Astrocyte of the spinal cord (primary cell): ENCODE data around the gene NR2E3.

ENCODE experiments used
- DNase-seq: peaks from one replicate; pipeline ENCODE4 v3.0.0; 2011; ENCODE audit warnings: low read depth, low spot score
- H3K4me3 ChIP-seq: 2 replicates; pipeline ENCODE4 v1.5.1; 2011; ENCODE audit warnings: low read depth, mild to moderate bottlenecking, low read length, moderate library complexity
- in situ Hi-C: cut with HindIII; loops from 2 replicates; pipeline ENCODE4 v1.10.0; 2017; ENCODE audit warnings: low sequenced_read_pairs
- TF ChIP-seq, protein P1 (sequence below): IDR thresholded peaks from 2 replicates; pipeline ENCODE4 v1.5.1; 2012; ENCODE audit warnings: low read depth, mild to moderate bottlenecking, low read length, inconsistent platforms

NR2E3 gene

DNA sequence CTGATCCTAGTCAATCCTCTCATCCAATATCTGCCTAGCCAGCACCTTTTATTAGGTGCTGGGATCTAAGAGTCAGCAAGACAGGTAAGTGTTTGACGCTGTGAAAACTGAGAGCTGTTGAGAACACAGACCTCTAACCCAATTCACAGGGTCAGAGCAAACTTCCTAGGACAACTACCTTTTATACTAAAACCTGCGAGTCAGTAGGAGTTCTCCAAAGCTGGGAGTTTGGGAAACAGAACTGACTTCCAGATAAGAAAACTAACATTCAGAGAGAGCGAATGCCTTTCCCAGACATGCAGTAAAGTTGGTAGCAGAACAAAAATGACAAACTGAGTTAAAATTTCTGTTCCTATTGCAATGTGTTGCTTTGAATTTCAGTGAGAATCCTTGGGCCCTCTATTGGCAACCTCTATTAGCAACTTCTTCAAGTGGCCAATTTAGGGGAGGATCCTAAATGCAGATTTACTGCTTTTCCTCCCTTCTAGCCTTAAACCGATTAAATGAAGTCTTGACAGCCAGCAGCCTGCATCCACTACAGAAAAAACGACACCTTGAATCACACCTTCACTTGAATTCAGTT, 11.3 kb downstream of the NR2E3 start:
- DNase-seq: no peak
- no peak overlapping the region for H3K4me3 ChIP-seq
- TF ChIP-seq, protein P1, sequence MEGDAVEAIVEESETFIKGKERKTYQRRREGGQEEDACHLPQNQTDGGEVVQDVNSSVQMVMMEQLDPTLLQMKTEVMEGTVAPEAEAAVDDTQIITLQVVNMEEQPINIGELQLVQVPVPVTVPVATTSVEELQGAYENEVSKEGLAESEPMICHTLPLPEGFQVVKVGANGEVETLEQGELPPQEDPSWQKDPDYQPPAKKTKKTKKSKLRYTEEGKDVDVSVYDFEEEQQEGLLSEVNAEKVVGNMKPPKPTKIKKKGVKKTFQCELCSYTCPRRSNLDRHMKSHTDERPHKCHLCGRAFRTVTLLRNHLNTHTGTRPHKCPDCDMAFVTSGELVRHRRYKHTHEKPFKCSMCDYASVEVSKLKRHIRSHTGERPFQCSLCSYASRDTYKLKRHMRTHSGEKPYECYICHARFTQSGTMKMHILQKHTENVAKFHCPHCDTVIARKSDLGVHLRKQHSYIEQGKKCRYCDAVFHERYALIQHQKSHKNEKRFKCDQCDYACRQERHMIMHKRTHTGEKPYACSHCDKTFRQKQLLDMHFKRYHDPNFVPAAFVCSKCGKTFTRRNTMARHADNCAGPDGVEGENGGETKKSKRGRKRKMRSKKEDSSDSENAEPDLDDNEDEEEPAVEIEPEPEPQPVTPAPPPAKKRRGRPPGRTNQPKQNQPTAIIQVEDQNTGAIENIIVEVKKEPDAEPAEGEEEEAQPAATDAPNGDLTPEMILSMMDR: no peak
- in situ Hi-C loops: no loop called here

- DNase-seq: no peak
- in situ Hi-C loops: no loop called here
- H3K4me3 ChIP-seq: no peak overlapping the region
- TF ChIP-seq, protein P1: no peak
These were observed 12.7 kb downstream of the NR2E3 start for GRCh38 chr15:71822890-71823630.

DNA sequence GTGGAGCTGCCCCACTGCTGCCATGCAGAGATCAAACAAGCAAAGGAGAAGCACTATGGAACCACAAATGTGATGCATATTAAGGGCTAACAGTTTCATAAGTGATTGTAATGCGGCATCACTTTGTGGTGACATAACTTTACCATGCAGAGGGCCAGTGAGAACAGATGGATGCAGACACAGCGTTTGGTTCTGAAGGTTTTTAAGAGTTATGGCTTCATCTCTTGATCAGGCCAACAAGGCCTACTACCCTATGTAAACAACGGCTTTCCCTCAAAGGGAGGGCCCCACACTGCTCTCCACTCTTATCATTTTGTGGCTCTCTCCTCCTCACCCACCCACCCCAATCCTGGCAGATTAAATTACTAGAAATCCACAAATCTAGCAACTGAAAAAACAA, 13.4 kb downstream of the NR2E3 start:
- in situ Hi-C loops: no loop called here
- TF ChIP-seq, protein P1: no peak
- no peak overlapping the region for H3K4me3 ChIP-seq
- DNase-seq: no peak

DNA sequence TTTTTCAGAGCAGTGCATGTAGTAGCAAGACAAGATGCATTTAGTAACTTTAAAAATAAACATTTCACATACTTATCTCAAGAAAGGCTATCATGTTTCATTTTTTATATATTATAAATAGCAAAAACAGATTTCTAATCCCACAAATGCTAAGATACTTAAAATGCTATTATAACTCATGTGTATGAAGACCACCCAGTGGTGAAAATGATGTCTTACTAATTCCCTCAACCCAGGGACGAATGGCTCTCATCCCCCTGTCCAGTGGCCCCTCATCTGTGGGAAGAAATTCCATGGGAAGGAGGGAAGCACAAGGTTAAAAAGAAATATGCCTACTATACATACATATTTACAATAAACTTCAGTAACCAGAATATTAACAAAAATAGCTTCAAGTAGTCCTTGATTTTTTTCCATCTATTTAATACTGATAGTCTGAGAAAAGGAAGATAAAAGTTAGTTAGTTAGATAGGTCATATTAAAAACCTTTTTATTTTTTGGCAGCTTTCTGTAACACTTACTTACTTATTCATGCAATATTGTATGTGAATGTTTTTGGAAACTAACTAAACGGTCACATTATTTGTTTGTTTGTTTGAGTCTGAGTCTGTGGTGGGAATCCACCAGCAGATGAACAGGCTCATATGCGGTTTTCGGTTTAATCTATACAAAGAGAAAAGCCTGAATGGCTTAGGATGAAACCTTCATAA, 14.8 kb downstream of the NR2E3 start:
- TF ChIP-seq, protein P1: no peak
- no peak for DNase-seq
- in situ Hi-C loops: no loop called here
- H3K4me3 ChIP-seq: no peak overlapping the region

DNA sequence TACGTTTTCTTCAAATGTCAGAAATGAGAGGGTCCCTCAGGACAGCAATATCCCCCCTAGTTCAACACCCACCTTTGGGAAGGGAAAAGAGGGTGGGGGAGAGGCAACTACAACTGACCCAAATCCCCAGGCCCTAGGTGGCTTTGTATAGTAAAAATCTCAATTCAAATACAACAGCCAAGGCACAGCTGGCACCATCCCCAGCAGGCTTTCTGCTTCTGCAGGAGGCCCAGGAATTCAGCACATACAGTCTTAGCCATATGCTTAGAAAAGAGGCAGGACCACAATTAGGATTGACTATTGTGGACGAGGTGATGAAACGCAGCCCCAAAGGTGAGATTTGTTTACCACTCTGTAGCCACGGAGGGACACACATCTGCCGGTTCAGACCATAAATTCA, 15.8 kb downstream of the NR2E3 start:
- in situ Hi-C loops: no loop called here
- no peak overlapping the region for H3K4me3 ChIP-seq
- no peak for DNase-seq
- TF ChIP-seq, protein P1: no peak

GRCh38 chr15:71830981-71831380, 20.6 kb downstream of the NR2E3 start:
- TF ChIP-seq, protein P1: no peak
- no peak overlapping the region for H3K4me3 ChIP-seq
- DNase-seq: no peak
- in situ Hi-C loops: no loop called here
